Fibroblast of mammary gland (primary cell): ENCODE data around the gene TBC1D22B.
"Not testable (repeated sequence)": the region's sequence is repeated elsewhere in the genome, so short reads cannot be mapped to it uniquely, and the experiment has no call there.

Experiments used
- DNase-seq: peaks from one replicate; pipeline ENCODE4 v3.0.0-alpha.2; 2010; ENCODE audit warnings: low read depth
- H3K4me3 ChIP-seq: 2 replicates; pipeline ENCODE4 v1.5.1; 2011; ENCODE audit warnings: low read depth, mild to moderate bottlenecking, low read length, moderate library complexity; ENCODE audit not compliant: control insufficient read depth
- CTCF ChIP-seq: conservative IDR thresholded peaks from 2 replicates; pipeline ENCODE4 v1.5.1; 2011; ENCODE audit warnings: low read depth, low read length, inconsistent platforms; ENCODE audit not compliant: control insufficient read depth, insufficient read depth

The TBC1D22B gene

GRCh38 chr6:37289931-37290330, 32.4 kb downstream of the TBC1D22B start:
- DNase-seq: no peak
- TF ChIP-seq CTCF: no peak
- H3K4me3 ChIP-seq: no peak overlapping the region

- TF ChIP-seq CTCF: no peak
- DNase-seq: no peak
These were observed 35.9 kb downstream of the TBC1D22B start for GRCh38 chr6:37293426-37293825.

GRCh38 chr6:37297637-37298036, 40.1 kb downstream of the TBC1D22B start:
- H3K4me3 ChIP-seq, DNase-seq: not testable (repeated sequence)

More at GRCh38 chr6:37293426-37293825, 35.9 kb downstream of the TBC1D22B start:
- H3K4me3 ChIP-seq: no peak overlapping the region

- TF ChIP-seq CTCF: no peak
- no peak for DNase-seq
- H3K4me3 ChIP-seq: no peak overlapping the region
These were observed 41.4 kb downstream of the TBC1D22B start for GRCh38 chr6:37298958-37299357.

GRCh38 chr6:37299990-37300389, 42.4 kb downstream of the TBC1D22B start:
- DNase-seq: no peak
- no peak overlapping the region for H3K4me3 ChIP-seq
- TF ChIP-seq CTCF: no peak

GRCh38 chr6:37302086-37302686, 44.6 kb downstream of the TBC1D22B start:
- H3K4me3 ChIP-seq: no peak overlapping the region
- DNase-seq: no peak
- TF ChIP-seq CTCF: no peak

- no peak overlapping the region for H3K4me3 ChIP-seq
- no peak for DNase-seq
- no peak for TF ChIP-seq CTCF
These were observed 45.6 kb downstream of the TBC1D22B start for GRCh38 chr6:37303091-37303660.
